IPS-18c (cell line): ENCODE data around the gene ITGB3.
"Not testable (repeated sequence)": the region's sequence is repeated elsewhere in the genome, so short reads cannot be mapped to it uniquely, and the experiment has no call there.

ENCODE experiments used
- H3K4me3 ChIP-seq: 2 replicates; pipeline ENCODE4 v1.7.0; 2013; ENCODE audit warnings: low read depth, mild to moderate bottlenecking, low read length, moderate library complexity; ENCODE audit not compliant: insufficient read depth
- H3K9me3 ChIP-seq: one replicate; pipeline ENCODE4 v1.6.1; 2013; ENCODE audit warnings: mild to moderate bottlenecking, low read length, moderate library complexity; ENCODE audit not compliant: control insufficient read depth, insufficient read depth

ITGB3 gene

DNA sequence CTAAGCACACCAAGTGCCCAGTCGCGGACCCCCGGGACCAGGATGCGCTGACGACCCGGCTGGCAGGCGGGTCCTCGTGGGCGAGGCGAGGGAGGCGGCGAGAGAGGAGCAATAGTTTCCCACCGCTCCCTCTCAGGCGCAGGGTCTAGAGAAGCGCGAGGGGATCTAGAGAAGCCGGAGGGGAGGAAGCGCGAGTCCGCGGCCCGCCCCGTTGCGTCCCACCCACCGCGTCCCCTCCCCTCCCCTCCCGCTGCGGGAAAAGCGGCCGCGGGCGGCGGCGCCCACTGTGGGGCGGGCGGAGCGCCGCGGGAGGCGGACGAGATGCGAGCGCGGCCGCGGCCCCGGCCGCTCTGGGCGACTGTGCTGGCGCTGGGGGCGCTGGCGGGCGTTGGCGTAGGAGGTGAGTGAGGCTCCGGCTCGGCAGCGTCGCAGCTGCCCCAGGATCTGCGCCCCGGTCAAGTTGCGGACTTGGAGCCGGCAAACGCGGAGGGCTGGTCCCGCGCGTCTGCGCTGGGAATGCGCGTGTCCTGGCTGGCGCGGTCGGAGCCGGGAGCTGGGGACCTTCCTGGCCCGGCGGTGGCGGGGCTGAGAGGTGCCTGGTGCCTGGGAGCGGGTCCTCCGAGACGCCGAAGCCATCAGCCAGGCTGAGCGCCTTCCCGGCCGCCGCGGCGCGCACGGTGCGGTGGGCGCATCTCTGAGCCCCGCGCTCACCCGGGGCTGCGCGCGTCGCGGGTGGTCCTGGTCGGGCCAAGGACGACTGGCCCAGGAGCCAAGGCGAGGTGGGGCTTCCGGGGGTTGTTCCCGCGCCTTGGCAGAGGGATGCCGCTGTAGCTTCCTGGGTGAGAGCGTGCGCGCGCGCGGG lies at the start of gene ITGB3:
TSS of gene ITGB3 (plus strand) at position 287 of the 862 bp plus-strand sequence. CDS start at position 322, 35 bp downstream.
- Histone ChIP-seq H3K9me3 (no peaks in the 10 kb centered on the region), H3K4me3 (peak within 1 kb of the TSS; percentile 71)

DNA sequence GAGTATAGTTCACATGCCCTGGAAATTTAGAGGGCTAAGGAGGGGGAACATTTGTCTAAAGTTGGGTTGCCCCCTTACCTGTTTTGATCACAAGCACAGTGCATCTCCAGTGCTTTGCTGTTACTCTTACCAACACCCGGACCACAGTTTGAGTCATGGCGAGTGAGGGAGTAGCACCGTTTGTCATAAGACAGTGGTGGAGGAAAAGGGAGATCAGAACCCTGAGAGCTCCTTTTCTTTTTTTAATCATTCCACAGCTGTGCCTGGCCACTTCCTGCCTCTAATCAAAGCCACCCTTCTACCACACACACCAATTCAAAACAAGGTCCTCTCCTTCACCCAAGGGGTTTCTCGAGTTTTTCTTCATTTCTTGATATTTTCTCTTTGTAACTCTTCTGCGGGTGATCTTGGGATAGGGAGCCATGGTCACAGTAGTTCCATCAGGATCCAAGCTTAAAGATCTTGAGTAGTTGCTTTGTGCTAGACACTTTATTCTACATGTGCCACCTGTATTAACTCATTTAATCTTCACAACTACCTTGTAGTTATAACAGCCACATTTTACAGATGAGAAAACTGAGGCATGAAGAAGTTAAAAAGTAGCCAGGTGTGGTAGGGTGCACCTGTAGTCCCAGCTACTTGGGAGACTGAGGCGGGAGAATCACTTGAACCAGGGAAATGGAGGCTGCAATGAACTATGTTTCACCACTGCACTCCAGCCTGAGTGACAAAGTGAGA lies 49.5 kb upstream of the ITGB3 start:
- no peak overlapping the region for H3K4me3 ChIP-seq
- no peaks in the 10 kb centered on the region for H3K9me3 ChIP-seq

DNA sequence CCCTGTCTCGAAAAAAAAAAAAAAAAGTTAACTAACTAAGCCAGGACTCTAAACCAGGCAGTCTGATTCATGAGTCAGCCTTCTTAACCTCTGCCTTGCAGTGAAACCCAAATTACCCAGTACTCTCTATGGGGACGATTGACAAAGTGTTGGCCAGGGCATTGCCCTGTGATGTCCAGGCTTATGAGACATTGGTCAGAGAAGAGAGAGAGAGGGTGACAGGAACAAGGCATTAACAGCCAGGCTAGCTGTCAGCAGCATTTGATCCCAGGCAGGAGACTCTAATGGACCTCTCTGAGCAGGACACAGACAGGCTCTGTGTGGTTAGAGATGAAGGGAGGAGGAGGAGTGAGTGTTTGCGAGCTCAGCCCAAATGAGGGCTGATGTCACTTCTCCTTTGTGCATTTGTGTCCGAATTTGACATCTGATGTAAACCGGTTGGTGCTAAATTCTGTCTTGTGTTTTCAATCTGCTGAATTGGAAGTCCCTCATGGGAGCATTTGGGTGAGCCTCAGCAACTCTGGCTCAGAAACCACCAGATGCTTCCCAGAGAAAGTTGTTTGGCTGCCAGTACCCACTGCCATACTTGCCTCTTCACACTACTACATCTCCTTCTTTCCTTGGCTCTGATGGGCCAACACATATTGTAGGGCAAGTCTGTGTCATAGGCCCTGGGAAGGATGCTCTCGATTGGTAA lies 48.8 kb upstream of the ITGB3 start:
- Histone ChIP-seq H3K4me3 (no peak overlapping the region), H3K9me3 (no peaks in the 10 kb centered on the region)

- no peaks in the 10 kb centered on the region for H3K9me3 ChIP-seq
- no peak overlapping the region for H3K4me3 ChIP-seq
Measured at GRCh38 chr17:47205419-47205963, 48.1 kb upstream of the ITGB3 start.

DNA sequence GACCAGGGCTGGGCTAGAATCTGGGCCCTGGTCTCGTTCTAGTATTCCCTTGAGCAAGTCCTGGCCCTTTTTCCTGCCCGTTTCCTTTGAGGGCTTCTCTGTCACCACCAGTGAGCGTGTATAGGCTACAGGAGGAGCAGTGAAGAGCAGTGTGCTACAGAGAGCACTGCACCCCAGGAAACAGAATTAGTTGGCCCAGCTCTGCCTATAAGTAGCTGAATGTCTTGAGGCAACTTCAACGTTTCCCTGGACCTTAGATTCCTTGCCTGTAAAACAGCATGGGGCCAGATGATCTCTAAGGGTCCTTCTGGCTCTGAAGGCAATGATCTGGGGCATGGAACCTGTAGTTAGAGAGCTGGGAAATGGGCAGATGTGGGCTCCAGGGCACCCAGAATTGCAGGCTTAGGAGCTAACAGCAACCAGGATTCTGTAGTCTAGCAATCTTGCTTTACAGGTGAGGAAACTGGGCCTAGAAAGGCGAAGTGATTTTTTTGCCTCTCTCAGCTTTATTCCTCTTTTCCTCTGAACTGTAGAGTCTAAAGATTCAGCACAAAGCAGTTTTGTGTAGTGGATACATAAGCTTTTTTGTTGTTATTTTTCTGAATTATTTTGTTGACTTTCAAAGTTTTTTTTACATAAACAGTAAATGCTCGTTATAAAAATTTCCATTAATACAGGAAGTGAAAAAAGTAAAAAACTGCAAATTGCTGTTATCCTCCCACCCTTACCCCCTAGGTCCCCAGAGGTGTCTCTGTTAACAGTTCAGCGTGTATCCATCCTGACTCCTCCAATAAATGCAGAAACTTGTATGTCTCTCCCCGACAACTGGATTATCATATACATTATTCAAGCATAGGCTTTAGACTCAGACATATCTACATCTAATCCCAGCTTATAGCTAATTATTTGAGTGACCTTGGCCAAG lies 46.2 kb upstream of the ITGB3 start:
- Histone ChIP-seq H3K9me3 (no peaks in the 10 kb centered on the region), H3K4me3 (no peak overlapping the region)

GRCh38 chr17:47208744-47209488 lies 44.7 kb upstream of the ITGB3 start, which contains the start of gene MYL4:
Gene MYL4, plus strand, starts transcription at chr17:47209348. Its CDS starts 75 bp downstream, at chr17:47209423.
- H3K4me3 ChIP-seq: no peak within 1 kb of the TSS

DNA sequence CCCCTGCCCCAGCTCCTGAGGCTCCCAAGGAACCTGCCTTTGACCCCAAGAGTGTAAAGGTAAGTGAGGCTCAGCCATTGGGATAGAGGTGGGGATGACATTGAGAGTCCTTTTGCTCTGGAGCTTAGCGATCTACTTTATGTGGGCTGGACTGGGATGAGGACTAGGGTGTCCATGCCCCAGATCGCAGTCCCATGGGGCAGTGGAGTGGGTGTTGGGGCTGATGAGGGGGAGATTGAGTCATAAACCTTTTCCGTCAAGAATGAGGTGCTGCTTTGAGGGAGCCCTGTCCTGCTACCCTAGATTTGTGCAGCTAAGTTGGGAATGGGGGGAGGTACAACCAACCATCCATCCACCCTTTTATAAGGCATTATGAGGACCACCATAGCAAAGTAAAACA lies 44.1 kb upstream of the ITGB3 start:
- Histone ChIP-seq H3K9me3 (no peaks in the 10 kb centered on the region), H3K4me3 (no peak overlapping the region)

More at GRCh38 chr17:47208744-47209488, 44.7 kb upstream of the ITGB3 start, which contains the start of gene MYL4:
- no peaks in the 10 kb centered on the region for H3K9me3 ChIP-seq

- no peaks in the 10 kb centered on the region for H3K9me3 ChIP-seq
- H3K4me3 ChIP-seq: no peak overlapping the region
Measured at GRCh38 chr17:47210105-47210504, 43.5 kb upstream of the ITGB3 start.

- Histone ChIP-seq H3K4me3 (no peak overlapping the region), H3K9me3 (no peaks in the 10 kb centered on the region)
Measured at GRCh38 chr17:47210779-47211178, 42.8 kb upstream of the ITGB3 start.

DNA sequence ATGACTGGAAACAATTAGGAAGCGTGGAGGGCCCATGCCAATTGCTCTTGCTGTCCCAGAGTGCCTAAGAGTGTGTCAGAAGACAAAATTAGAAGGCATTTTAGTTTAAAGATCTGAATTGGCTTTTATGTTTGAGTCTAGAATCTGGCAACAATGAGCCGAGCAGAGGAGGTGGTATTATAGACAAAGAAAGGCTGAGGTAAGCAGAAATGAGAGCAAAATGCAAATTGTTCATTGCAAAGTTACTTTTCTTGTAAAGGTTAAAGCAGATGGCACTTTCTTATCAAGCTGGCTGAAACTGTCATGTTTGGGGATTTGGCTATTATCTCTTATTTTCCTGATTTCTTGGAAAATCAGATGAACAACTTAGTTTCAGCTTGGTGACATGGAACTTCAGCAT lies 41.2 kb upstream of the ITGB3 start:
- H3K9me3 ChIP-seq: no peaks in the 10 kb centered on the region

DNA sequence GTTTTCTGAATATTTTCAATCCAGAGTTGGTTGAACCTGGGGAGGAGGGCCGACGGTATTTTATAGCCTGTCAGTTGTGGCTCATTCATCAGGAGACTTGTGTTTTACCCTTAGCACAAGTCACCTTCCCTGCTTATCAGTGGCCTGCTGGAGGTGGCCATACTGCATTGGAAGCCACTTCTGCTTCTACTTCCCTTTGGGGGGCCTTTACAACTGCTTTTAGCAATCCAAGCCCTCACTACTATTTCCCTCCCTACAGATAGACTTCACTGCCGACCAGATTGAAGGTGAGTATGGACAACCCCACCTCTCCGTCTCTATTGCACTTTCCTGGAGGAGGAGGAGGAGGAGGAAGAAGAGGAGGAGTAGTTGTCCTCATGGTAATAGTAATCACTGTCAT lies 40.1 kb upstream of the ITGB3 start:
- no peak overlapping the region for H3K4me3 ChIP-seq
- H3K9me3 ChIP-seq: no peaks in the 10 kb centered on the region

More for the DNA sequence above, 41.2 kb upstream of the ITGB3 start:
- no peak overlapping the region for H3K4me3 ChIP-seq

GRCh38 chr17:47214931-47215330 lies 38.7 kb upstream of the ITGB3 start:
- no peak overlapping the region for H3K4me3 ChIP-seq
- H3K9me3 ChIP-seq: no peaks in the 10 kb centered on the region

DNA sequence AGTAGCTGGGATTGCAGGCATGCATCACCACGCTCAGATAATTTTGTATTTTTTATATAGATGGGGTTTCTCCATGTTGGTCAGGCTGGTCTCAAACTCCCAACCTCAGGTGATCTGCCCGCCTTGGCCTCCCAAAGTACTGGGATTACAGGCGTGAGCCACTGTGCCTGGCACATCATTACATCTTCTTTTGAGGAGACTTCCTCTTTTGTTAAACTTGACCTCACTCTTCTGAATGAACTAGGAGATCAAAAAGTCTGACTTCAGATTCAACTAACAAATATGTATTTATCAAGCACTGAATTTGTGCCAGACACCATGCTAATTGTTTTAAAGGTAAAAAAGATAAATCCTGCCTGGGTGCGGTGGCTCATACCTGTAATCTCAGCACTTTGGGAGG lies 36.8 kb upstream of the ITGB3 start:
- not testable (repeated sequence) for H3K4me3 ChIP-seq

GRCh38 chr17:47217279-47217678 lies 36.3 kb upstream of the ITGB3 start:
- H3K4me3 ChIP-seq, H3K9me3 ChIP-seq: not testable (repeated sequence)

More for the DNA sequence above, 36.8 kb upstream of the ITGB3 start:
- H3K9me3 ChIP-seq: not testable (repeated sequence)

DNA sequence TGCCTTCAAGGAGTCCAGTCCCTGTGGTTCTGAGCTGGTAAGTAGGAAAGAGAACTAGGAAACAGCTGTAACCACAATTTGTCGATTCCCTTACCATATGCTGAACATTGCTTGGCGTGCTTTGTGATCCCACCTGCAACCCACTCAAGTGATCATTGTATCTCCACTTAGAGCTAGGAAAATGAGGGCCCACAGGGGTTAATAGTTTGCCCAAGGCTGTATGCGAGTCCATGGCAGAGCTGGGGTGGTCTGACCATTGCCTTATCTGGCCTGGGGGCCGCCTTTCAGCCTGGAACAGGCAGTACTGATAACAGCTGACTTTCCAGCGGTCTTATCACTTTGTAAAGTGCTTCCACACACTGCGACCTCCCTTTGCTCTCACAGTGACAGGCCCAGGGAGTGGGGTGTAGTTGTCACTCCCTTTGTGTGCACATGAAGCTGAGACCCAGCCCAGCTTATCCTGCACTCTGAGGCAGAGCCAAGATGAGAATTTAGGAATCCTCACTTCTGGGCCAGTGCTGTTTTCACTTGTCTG lies 34.7 kb upstream of the ITGB3 start:
- Histone ChIP-seq H3K9me3 (no peaks in the 10 kb centered on the region), H3K4me3 (no peak overlapping the region)
